Measurements from ENCODE around the gene DAP. TPM values are rescaled to one million over a fixed set of nuclear protein-coding genes. Genes with fewer than 3 reads are reported as not detected.

DAP gene
- total and polyA plus RNA-seq, 10 of the 15 experiments (the other 5 are each of a cell fraction or from before 2014, with no cell fraction given), result 12.9 to 130 (median 49.9) TPM

GRCh38 chr5:10699281-10699874 is 61.7 kb downstream of the DAP start (continued):
- TF ChIP-seq TBL1XR1 (IDR thresholded peaks at IDR 0.05; ENCODE audit: low read depth, low read length), result 0 out of 2 replicates have a peak, but pooled peaks have one; percentile 27
- no peak for TF ChIP-seq CHD2 (IDR thresholded peaks at IDR 0.05; ENCODE audit: borderline replicate concordance, low read depth, low read length)
- no peak for TF ChIP-seq NRF1 (conservative IDR thresholded peaks at IDR 0.05; ENCODE audit: low read depth, low read length)
- no peak for TF ChIP-seq SIN3A (IDR thresholded peaks at IDR 0.05; ENCODE audit: low read depth, low read length)
- no peak for TF ChIP-seq GABPA (IDR thresholded peaks at IDR 0.05; ENCODE audit: low read depth)
- no peak for TF ChIP-seq KAT2A (conservative IDR thresholded peaks at IDR 0.05; ENCODE audit: control insufficient read depth, low read depth, low read length)
- no peak for TF ChIP-seq MTA3 (IDR thresholded peaks at IDR 0.05; ENCODE audit: borderline replicate concordance, low read length)
- no peak for TF ChIP-seq CBX5 (IDR thresholded peaks at IDR 0.05; ENCODE audit: low read depth)
- no peak for TF ChIP-seq YY1 (IDR thresholded peaks at IDR 0.05; ENCODE audit: low read depth, low read length)
- TF ChIP-seq HCFC1 (IDR thresholded peaks at IDR 0.05; ENCODE audit: low read length), result no peak

- ChIA-PET SMC1A (ENCODE audit: uncharacterized antibody, unreplicated experiment) (interaction anchor here (0.9 to 1.9 kb wide), 6 partner anchors 9 to 243 kb away, joined by 3 to 6 read pairs (median 3); no protein-coding TSS in a partner anchor), CTCF (interaction anchor here (0.9 to 2.1 kb wide), 13 partner anchors 10 to 253 kb away, joined by 3 to 12 read pairs (median 4); no protein-coding TSS in a partner anchor), POLR2A (no interaction called here), RAD21 (ENCODE audit: unreplicated experiment) (interaction anchor here (1.0 to 1.9 kb wide), 10 partner anchors 7 to 487 kb away, joined by 3 to 9 read pairs (median 3); no protein-coding TSS in a partner anchor)
- no TSS peak for BruUV-seq (replicated peaks)
- Histone ChIP-seq H3K9ac (ENCODE audit: control insufficient read depth, insufficient read depth, low read length) (no peak overlapping the region), H3K79me2 (ENCODE audit: control insufficient read depth, insufficient read depth, low read length) (peaks cover 6% of the 10 kb centered on the region), H3K27me3 (replicated peaks in 1 of 2; ENCODE audit: control insufficient read depth in 2 of 2, insufficient read depth in 2 of 2, low read length in 1 of 2) (no peaks in the 10 kb centered on the region), H3K4me3 (no peak overlapping the region), H2AFZ (ENCODE audit: control insufficient read depth, low read depth, low read length) (no peak overlapping the region), H3K9me3 (replicated peaks; ENCODE audit: control insufficient read depth, insufficient read depth, low read length) (no peaks in the 10 kb centered on the region), H3K36me3 (ENCODE audit: control insufficient read depth in 2 of 2, insufficient read depth in 2 of 2, low read length in 1 of 2) (no peaks in the 10 kb centered on the region), H4K20me1 (ENCODE audit: control insufficient read depth, insufficient read depth) (no peaks in the 10 kb centered on the region), H3K4me1 (ENCODE audit: control insufficient read depth, insufficient read depth, low read length) (peaks cover 27% of the 10 kb centered on the region), H3K4me2 (ENCODE audit: control insufficient read depth, insufficient read depth) (no peak overlapping the region), H3K27ac (ENCODE audit: control insufficient read depth, insufficient read depth) (no peak overlapping the region; the same call in 1 of the 2 replicates)
- ATAC-seq, result peak; percentile 9; the same call in 2 of the 3 replicates
- in situ Hi-C loops (cut with MboI) (loop anchor here (10.0 kb wide), 1 partner anchor 169 kb away; no protein-coding TSS in a partner anchor), intact Hi-C loops (cut with micrococcal nuclease; ENCODE audit: unreplicated experiment) (loop anchor here (5.0 to 10.0 kb wide), 2 partner anchors 161 to 479 kb away; no protein-coding TSS in a partner anchor)
- WGBS (ENCODE audit: insufficient coverage, insufficient replicate concordance, low lambda C conversion rate, missing lambda C conversion rate), result 39% methylated on average over 7 of the region's 7 CpGs
- no peak for DNase-seq (ENCODE audit: low read depth, low spot score)
- no peak for FAIRE-seq
- no peak for TF ChIP-seq BACH1 (IDR thresholded peaks at IDR 0.05; ENCODE audit: borderline replicate concordance)
- TF ChIP-seq SUZ12 (IDR thresholded peaks at IDR 0.05; ENCODE audit: unreplicated experiment), result no peak
- TF ChIP-seq GABPA (IDR thresholded peaks at IDR 0.05; ENCODE audit: low read depth), result no peak
- TF ChIP-seq SMARCA5 (IDR thresholded peaks at IDR 0.05), result 0 out of 2 replicates have a peak, but pooled peaks have one; percentile 23
- no peak for TF ChIP-seq TARDBP (IDR thresholded peaks at IDR 0.05; ENCODE audit: borderline replicate concordance)
- no peak for TF ChIP-seq ZNF622 (IDR thresholded peaks at IDR 0.05)
- no peak for TF ChIP-seq PRDM15 (CRISPR knock-in tag; IDR thresholded peaks at IDR 0.05)
- no peak for TF ChIP-seq MYC (IDR thresholded peaks at IDR 0.05; ENCODE audit: insufficient read depth, insufficient read length, insufficient replicate concordance, low read length, severe bottlenecking)
- no peak for TF ChIP-seq BCL11A (IDR thresholded peaks at IDR 0.05; ENCODE audit: low read depth, low read length)
- TF ChIP-seq RUNX3 (IDR thresholded peaks at IDR 0.05; ENCODE audit: low read length), result 0 out of 2 replicates have a peak, but pooled peaks have one; percentile 12
- no peak for TF ChIP-seq CBX3 (IDR thresholded peaks at IDR 0.05; ENCODE audit: borderline replicate concordance, low read depth)
Observed at GRCh38 chr5:10695759-10696543, 65.1 kb downstream of the DAP start.

Data from GM12878 (cell line).